ENCODE data around the gene VAMP3. TPM values are rescaled to one million over a fixed set of nuclear protein-coding genes. Genes with fewer than 3 reads are reported as not detected.

Gene VAMP3
- total and polyA plus RNA-seq, 2 donors (not counting 1 experiment from before 2014, with no cell fraction given) = 22.4 to 49.6 TPM

DNA sequence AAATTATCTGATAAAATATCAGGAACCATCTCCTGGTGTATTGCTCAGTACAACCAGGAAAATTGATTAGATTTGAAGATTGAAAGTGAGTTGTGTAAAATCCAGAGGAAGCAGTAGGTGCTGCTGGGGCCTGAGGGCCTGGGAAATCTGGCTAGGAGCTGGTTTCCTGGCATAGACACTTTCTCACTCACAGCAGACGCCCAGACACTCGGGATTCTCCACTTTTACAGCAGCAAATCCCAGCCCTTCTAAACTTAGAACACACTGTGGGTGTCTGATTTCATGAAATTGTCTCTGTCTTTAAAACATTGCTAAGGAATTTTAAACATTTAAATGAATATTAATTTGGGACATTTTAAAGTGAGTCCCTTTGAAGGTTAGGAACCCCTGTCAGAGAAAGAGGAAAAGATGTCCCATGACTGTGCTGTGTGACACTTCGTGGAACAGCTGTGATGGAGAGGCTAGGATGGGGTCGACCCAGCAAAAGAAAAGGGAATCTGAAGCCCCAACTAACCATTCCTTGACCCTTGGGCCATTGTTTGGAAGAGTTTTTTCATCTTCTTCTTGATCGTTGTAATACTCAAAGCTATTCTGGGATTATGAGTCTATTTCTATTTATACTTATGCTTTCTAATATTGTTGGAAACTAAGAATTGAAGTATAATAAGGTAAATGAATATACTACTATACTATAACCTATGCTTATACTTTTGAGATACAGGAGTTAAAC is 49.0 kb upstream of the VAMP3 start:
- Mint-ChIP-seq H3K27ac (no peak overlapping the region), H3K4me1 (peaks cover 5% of the 10 kb centered on the region), H3K9me3 (ENCODE audit: insufficient read depth) (no peaks in the 10 kb centered on the region), H3K4me3 (no peak overlapping the region), H3K27me3 (peaks cover 7% of the 10 kb centered on the region)
- 100% methylated on average over 1 of the region's 5 CpGs for WGBS (ENCODE audit: insufficient coverage)
- ATAC-seq (ENCODE audit: low read depth) (no peak), DNase-seq (no peak)
- no peak overlapping the region for H3K9ac ChIP-seq (ENCODE audit: low read length)
- peaks cover 4 to 7% of the 10 kb centered on the region in 2 donors for H3K4me1 ChIP-seq (ENCODE audit: control insufficient read depth in 2 of 2, insufficient read depth in 2 of 2, low read length in 2 of 2)
- intact Hi-C loops (cut with micrococcal nuclease) = no loop called here
- H3K27me3 ChIP-seq (replicated peaks in 1 of 4; ENCODE audit: control extremely low read depth in 1 of 4, control insufficient read depth in 3 of 4, insufficient read depth in 4 of 4, low read length in 3 of 4) = no peaks in the 10 kb centered on the region
- no peak overlapping the region for H2AFZ ChIP-seq (ENCODE audit: insufficient read depth, low read depth, low read length, poor library complexity, severe bottlenecking)
- H3K9me3 ChIP-seq (ENCODE audit: control extremely low read depth in 1 of 3, control insufficient read depth in 2 of 3, insufficient read depth in 1 of 3, low read length in 2 of 3) = no peaks in the 10 kb centered on the region
- no peaks in the 10 kb centered on the region for H4K20me1 ChIP-seq (ENCODE audit: control insufficient read depth, insufficient read depth, low read length, poor library complexity, severe bottlenecking)
- no peak overlapping the region for H3K4me2 ChIP-seq (replicated peaks; ENCODE audit: low read depth, low read length, poor library complexity, severe bottlenecking)
- CTCF ChIA-PET = interaction anchor here (0.8 to 1.8 kb wide), 2 partner anchors 31 to 54 kb away, joined by 3 to 8 read pairs; no protein-coding TSS in a partner anchor
- H3K4me3 ChIP-seq (ENCODE audit: control extremely low read depth in 1 of 5, extremely low read depth in 1 of 5, insufficient read depth in 1 of 5, low read depth in 2 of 5, low read length in 4 of 5) = no peak overlapping the region
- TF ChIP-seq CTCF (IDR thresholded peaks at IDR 0.05) (no peak), EZH2 (IDR thresholded peaks at IDR 0.05; ENCODE audit: borderline replicate concordance, insufficient read depth, low read depth, low read length, poor library complexity, severe bottlenecking) (no peak)
- H3K79me2 ChIP-seq (ENCODE audit: control insufficient read depth, insufficient read depth, low read length) = no peaks in the 10 kb centered on the region
- H3K36me3 ChIP-seq (replicated peaks in 1 of 2; ENCODE audit: control extremely low read depth in 1 of 2, control insufficient read depth in 1 of 2, extremely low read depth in 1 of 2, insufficient read depth in 2 of 2, low read length in 1 of 2) = no peaks in the 10 kb centered on the region
- POLR2A ChIA-PET = no interaction called here
- H3K27ac ChIP-seq (ENCODE audit: low read length in 2 of 2) = no peak overlapping the region

DNA sequence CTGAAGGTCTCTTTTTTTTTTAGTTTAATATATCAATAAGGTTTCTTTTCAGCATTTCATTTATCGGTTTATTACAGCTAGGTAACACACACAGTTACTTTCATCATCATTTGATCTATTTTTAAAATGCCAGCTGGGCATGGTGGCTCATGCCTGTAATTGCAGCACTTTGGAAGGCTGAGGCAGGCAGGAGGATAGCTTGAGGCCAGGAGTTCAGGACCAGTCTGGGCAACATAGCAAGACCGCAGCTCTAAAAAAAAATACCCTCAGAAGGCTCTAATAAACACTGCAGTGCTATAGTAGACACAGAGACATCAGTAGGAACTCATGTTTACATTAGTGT is 48.5 kb upstream of the VAMP3 start:
- TF ChIP-seq EZH2 (IDR thresholded peaks at IDR 0.05; ENCODE audit: borderline replicate concordance, insufficient read depth, low read depth, low read length, poor library complexity, severe bottlenecking) (no peak), CTCF (IDR thresholded peaks at IDR 0.05) (no peak)
- Histone ChIP-seq H3K4me2 (replicated peaks; ENCODE audit: low read depth, low read length, poor library complexity, severe bottlenecking) (no peak overlapping the region), H3K27me3 (replicated peaks in 1 of 4; ENCODE audit: control extremely low read depth in 1 of 4, control insufficient read depth in 3 of 4, insufficient read depth in 4 of 4, low read length in 3 of 4) (no peaks in the 10 kb centered on the region), H2AFZ (ENCODE audit: insufficient read depth, low read depth, low read length, poor library complexity, severe bottlenecking) (no peak overlapping the region), H3K4me1 (ENCODE audit: control insufficient read depth in 2 of 2, insufficient read depth in 2 of 2, low read length in 2 of 2) (peaks cover 4 to 7% of the 10 kb centered on the region in 2 donors), H4K20me1 (ENCODE audit: control insufficient read depth, insufficient read depth, low read length, poor library complexity, severe bottlenecking) (no peaks in the 10 kb centered on the region), H3K4me3 (ENCODE audit: control extremely low read depth in 1 of 5, extremely low read depth in 1 of 5, insufficient read depth in 1 of 5, low read depth in 2 of 5, low read length in 4 of 5) (no peak overlapping the region), H3K9ac (ENCODE audit: low read length) (no peak overlapping the region), H3K9me3 (ENCODE audit: control extremely low read depth in 1 of 3, control insufficient read depth in 2 of 3, insufficient read depth in 1 of 3, low read length in 2 of 3) (no peaks in the 10 kb centered on the region), H3K79me2 (ENCODE audit: control insufficient read depth, insufficient read depth, low read length) (no peaks in the 10 kb centered on the region), H3K27ac (ENCODE audit: low read length in 2 of 2) (no peak overlapping the region), H3K36me3 (replicated peaks in 1 of 2; ENCODE audit: control extremely low read depth in 1 of 2, control insufficient read depth in 1 of 2, extremely low read depth in 1 of 2, insufficient read depth in 2 of 2, low read length in 1 of 2) (no peaks in the 10 kb centered on the region)
- no peak overlapping the region for H3K27ac Mint-ChIP-seq
- POLR2A ChIA-PET = no interaction called here
- H3K4me1 Mint-ChIP-seq = peaks cover 5% of the 10 kb centered on the region
- no peaks in the 10 kb centered on the region for H3K9me3 Mint-ChIP-seq (ENCODE audit: insufficient read depth)
- intact Hi-C loops (cut with micrococcal nuclease) = no loop called here
- H3K4me3 Mint-ChIP-seq = no peak overlapping the region
- peaks cover 6% of the 10 kb centered on the region for H3K27me3 Mint-ChIP-seq
- WGBS (ENCODE audit: insufficient coverage) = no CpG with 5 or more reads among the region's 2 CpGs
- CTCF ChIA-PET = interaction anchor here (0.8 to 1.8 kb wide), 2 partner anchors 30 to 54 kb away, joined by 3 to 8 read pairs; no protein-coding TSS in a partner anchor
- DNase-seq (no peak), ATAC-seq (ENCODE audit: low read depth) (no peak)
